Stimulated activated naive CD8-positive, alpha-beta T cell treated with anti-CD3 and anti-CD28 coated beads, Interleukin-15, amount 100 ng/mL, for 72 hours (primary cell): ENCODE data around the gene B9D1.
"Not testable (repeated sequence)": the region's sequence is repeated elsewhere in the genome, so short reads cannot be mapped to it uniquely, and the experiment has no call there.

Source experiments
- ATAC-seq: fragments of 150-1000 bp; cut with Tn5 transposase; 2 replicates; pipeline ENCODE4 v1.10.0; 2021; ENCODE audit warnings: mild to moderate bottlenecking, moderate library complexity
- DNase-seq, 2 donors: peaks; one replicate each; pipeline ENCODE4 v3.0.0; 2021 to 2022
- H3K27ac Mint-ChIP-seq, 2 donors: one replicate each; pipeline ENCODE4 v1.8.0; 2022; ENCODE audit warnings: mild to moderate bottlenecking in 2 of 2, mixed read lengths in 2 of 2, moderate library complexity in 2 of 2
- H3K27me3 Mint-ChIP-seq: one replicate; pipeline ENCODE4 v1.8.0; 2022; ENCODE audit warnings: mixed read lengths
- H3K4me1 Mint-ChIP-seq: one replicate; pipeline ENCODE4 v1.8.0; 2022; ENCODE audit warnings: mild to moderate bottlenecking, mixed read lengths
- H3K4me3 Mint-ChIP-seq, 2 donors: one replicate each; pipeline ENCODE4 v1.8.0; 2022; ENCODE audit warnings: mild to moderate bottlenecking in 2 of 2, mixed read lengths in 2 of 2, moderate library complexity in 1 of 2
- H3K9me3 Mint-ChIP-seq, 2 donors: one replicate each; pipeline ENCODE4 v1.8.0; 2022; ENCODE audit warnings: mixed read lengths in 2 of 2

B9D1 gene

DNA sequence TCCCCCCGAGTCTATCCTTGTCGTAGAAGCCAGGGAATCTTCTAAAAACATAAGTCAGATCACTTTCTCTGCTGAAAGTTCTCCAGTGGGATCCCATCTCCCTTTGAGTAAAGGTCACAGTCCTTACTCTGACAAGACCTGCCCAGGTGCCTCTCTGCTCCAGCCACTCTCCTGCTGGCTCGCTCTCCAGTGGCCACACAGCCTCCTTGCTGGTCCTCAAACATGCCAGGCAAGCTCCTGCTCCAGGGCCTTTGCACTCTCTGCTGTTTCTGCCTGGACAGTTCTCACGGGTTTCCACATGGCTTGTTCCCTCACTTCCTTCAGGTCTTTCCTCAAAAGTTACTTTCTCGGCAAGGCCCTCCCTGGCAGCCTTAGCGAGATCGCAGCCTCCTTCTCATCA lies 3.4 kb downstream of the B9D1 start:
- Mint-ChIP-seq H3K4me1 (peaks cover 22% of the 10 kb centered on the region), H3K9me3 (no peaks in the 10 kb centered on the region), H3K27ac (no peak overlapping the region), H3K27me3 (peaks cover 48% of the 10 kb centered on the region), H3K4me3 (no peak overlapping the region)
- ATAC-seq (no peak), DNase-seq (no peak)

DNA sequence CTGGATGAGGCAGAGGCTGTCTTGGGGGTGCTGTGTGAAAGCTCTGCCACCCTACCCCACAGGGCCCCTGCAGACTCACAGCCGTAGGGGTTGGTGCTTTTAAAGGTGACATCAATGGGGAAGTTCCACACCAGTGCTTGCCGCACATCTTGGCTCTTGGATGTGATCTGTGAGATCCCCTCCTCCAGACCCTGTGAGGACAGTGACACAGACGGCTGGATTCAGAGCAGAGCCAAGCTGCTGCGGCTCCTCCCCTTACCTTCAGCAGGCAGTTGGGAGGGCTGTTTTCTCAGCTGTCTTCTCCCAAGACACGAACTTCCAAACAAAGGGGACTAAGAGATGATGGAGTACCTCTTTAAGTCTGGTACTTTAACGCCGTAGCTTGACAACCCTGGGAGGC lies 4.8 kb downstream of the B9D1 start:
- H3K4me1 Mint-ChIP-seq = peaks cover 12% of the 10 kb centered on the region
- H3K27me3 Mint-ChIP-seq = peaks cover 38% of the 10 kb centered on the region
- H3K27ac Mint-ChIP-seq = no peak overlapping the region
- H3K9me3 Mint-ChIP-seq = no peaks in the 10 kb centered on the region
- no peak overlapping the region for H3K4me3 Mint-ChIP-seq
- no peak for DNase-seq
- ATAC-seq = no peak

DNA sequence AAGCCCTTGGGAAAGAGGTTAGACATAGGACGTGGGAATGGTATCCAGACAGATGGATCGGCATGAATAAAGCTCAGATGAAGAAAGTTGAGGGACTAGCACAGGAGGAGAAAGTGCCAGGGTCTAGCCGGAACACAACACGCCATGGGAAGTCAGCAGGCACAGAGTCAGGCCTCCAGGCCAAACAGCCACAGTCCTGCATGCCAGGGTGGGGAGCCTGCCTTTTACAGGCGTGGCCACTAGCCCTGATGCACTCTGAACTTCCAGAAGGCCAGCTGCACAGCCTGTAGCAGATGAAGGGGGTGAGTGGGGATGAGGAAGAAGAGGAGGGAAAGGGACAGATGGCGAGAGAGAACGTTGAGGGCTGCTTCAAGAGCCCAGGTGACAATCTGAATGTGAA lies 5.2 kb downstream of the B9D1 start:
- DNase-seq (no peak), ATAC-seq (no peak)
- H3K27me3 Mint-ChIP-seq = peaks cover 38% of the 10 kb centered on the region

DNA sequence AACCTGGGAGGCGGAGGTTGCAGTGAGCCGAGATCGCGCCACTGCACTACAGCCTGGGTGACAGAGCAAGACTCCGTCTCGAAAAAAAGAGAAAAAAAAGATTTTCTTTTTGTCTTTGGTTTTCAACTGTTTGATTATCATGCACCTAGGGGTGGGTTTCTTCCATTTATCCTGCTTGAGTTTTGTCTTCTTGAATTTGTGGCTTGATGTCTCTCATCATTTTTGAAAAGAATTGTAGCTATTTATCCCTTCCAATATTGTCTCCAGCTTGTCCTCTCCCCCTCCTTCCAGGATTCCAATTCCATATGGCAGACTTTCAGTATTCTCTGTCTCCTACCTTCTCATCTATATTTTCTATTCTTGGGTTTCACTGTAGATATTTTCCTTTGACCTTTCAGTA lies 7.8 kb downstream of the B9D1 start:
- H3K4me1 Mint-ChIP-seq = no peaks in the 10 kb centered on the region
- H3K27ac Mint-ChIP-seq = no peak overlapping the region
- ATAC-seq (no peak), DNase-seq (no peak)
- peaks cover 21% of the 10 kb centered on the region for H3K27me3 Mint-ChIP-seq
- no peaks in the 10 kb centered on the region for H3K9me3 Mint-ChIP-seq
- no peak overlapping the region for H3K4me3 Mint-ChIP-seq

More for the DNA sequence above, 5.2 kb downstream of the B9D1 start:
- Mint-ChIP-seq H3K4me1 (peaks cover 11% of the 10 kb centered on the region), H3K4me3 (no peak overlapping the region), H3K27ac (no peak overlapping the region), H3K9me3 (no peaks in the 10 kb centered on the region)

DNA sequence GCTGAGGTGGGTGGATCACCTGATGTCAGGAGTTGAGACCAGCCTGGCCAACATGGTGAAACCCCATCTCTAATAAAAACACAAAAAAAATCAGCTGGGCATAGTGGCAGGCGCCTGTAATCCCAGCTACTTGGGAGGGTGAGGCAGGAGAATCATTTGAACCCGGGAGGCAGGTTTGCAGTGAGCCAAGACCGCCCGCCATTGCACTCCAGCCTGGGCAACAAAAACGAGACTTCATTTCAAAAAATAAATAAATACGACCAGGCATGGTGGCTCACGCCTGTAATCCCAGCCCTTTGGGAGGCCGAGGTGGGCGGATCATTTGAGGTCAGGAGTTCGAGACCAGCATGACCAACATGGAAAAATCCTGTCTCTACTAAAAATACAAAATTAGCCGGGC lies 9.1 kb downstream of the B9D1 start:
- not testable (repeated sequence) for DNase-seq, H3K9me3 Mint-ChIP-seq, ATAC-seq, H3K27ac Mint-ChIP-seq, H3K4me3 Mint-ChIP-seq, H3K4me1 Mint-ChIP-seq
- H3K27me3 Mint-ChIP-seq = peaks cover 12% of the 10 kb centered on the region

DNA sequence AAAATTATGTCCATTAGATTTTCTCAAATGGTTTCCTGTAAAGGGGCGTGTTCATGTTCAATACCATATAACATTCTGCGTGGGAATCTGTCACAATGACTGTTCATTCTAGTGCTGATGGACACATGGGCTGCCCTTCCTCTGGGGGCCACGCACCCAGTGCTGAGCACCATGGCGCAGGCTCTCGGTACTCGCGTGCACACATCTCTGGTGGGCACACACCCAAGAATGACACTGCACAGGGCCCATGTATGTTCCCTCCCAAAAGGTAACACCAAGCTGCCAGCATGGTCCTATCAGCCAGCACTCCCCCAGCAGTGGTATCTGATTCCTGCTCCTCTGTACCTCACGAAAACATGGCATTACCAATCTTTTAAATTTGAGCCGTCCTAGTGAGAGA lies 13.7 kb downstream of the B9D1 start:
- Mint-ChIP-seq H3K4me3 (no peak overlapping the region), H3K4me1 (no peaks in the 10 kb centered on the region), H3K9me3 (no peaks in the 10 kb centered on the region), H3K27ac (no peak overlapping the region), H3K27me3 (no peaks in the 10 kb centered on the region)
- no peak for ATAC-seq
- DNase-seq = no peak

DNA sequence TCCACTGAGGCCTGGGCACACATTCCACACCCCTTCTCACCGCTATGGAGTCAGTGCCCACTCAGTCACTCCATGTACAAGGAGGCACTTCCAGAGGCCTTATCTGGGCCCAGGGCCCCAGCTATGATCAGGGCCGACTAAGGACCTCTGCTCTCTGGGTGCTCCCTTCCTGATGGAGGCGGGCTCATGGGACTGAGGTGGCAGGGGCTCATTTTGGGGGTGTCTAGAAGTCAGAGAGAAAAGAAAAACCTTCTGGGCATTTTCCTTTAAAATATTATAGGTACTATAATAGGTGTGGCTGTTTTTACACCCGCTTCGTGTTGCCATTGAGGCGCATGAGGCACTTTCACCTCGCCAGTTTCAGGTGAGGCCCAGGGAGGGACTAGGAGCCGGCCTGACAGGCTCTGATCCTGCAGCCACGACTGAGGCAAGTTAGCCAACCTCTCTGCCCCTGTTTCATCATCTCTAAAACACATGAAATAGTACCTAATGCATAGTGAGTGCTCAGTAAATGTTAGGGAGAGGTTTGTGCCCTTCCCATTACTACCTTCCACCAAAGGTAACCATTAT lies 14.4 kb downstream of the B9D1 start:
- no peak overlapping the region for H3K4me3 Mint-ChIP-seq
- H3K27me3 Mint-ChIP-seq = no peaks in the 10 kb centered on the region
- H3K27ac Mint-ChIP-seq = no peak overlapping the region
- DNase-seq (no peak), ATAC-seq (no peak)
- H3K9me3 Mint-ChIP-seq = no peaks in the 10 kb centered on the region
- no peaks in the 10 kb centered on the region for H3K4me1 Mint-ChIP-seq

DNA sequence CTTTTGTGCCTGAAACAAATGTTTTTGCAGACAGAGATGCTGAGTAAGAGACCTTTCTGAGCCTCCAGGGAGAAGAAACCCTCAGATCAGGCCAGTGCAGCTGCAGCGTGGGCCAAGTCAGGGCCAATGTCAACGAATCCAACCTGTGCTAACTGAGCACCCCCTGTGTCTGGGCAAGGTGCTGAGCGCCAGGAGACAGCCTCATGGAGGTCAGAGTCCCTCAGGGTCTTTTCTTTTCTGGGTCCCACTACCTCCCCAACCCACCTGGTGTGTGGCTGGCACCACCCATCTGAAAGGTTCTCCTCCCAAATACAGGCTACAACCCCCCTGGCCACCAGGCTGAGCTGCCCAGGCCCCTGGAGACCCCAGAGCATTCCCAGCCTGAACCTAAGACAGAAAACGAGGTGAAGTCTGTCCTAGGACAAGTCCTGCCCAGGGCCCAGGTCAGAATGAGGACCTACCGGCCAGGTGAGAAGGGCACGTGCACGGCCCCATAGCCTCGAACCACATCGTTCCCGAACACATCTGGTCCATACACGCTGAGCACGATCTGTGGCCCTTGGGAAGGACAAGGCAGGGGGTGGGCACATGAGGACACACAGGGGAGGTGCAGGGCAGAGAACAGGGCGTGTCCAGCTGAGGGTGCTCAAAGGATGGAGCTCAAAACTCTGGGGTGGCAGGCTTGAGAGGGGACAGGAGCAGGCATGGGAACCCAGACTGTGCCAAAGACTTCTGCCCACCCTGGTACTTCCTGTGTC lies 15.0 kb downstream of the B9D1 start:
- no peak for ATAC-seq

DNA sequence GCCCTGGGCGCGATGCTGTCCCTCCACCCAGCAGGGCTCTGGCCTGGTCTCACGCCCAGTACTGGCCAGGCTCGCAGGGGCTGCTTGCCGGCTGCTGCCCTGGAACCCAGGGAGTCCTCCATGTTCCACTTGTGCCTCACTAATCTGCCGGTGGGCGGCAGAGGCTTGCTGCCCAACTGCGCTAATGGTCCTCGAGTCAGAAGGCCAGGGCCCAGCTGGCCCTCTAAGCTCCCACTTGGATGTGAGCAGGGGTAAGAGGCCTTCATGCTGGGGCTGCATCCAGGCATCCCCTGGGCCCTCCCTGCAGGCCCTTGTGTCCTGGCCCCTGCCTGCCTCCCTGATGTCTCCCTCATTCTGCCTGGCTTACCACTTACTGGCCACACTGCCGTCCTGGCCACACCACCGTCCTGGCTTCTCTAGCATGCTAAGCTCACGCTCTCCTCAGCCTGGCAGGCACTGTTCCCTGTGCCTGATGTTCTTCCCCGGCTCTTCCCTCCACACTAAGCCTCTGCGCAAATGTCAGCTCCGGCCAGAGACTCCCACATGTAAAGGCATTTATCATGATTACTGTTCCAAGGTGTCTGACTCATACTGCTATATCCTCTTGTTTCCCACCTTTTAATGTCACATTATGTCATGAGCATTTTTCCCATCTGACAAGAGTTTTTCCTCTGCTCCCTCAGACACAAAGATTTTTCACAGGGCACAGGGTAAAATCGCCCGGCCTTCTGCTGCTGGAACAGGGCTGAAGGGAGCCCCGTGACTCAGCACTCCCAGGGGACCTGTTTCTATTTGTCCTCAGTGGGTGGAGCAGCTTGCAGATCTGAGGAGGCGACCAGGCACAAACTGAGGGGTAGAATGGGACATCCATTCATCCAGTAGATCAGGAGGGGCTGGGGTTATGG lies 15.9 kb downstream of the B9D1 start:
- Mint-ChIP-seq H3K9me3 (no peaks in the 10 kb centered on the region), H3K4me3 (no peak overlapping the region), H3K27me3 (peaks cover 8% of the 10 kb centered on the region), H3K27ac (no peak overlapping the region), H3K4me1 (no peaks in the 10 kb centered on the region)
- DNase-seq = no peak
- no peak for ATAC-seq

More for the DNA sequence above, 15.0 kb downstream of the B9D1 start:
- no peaks in the 10 kb centered on the region for H3K4me1 Mint-ChIP-seq
- no peak overlapping the region for H3K27ac Mint-ChIP-seq
- no peaks in the 10 kb centered on the region for H3K9me3 Mint-ChIP-seq
- no peak overlapping the region for H3K4me3 Mint-ChIP-seq
- H3K27me3 Mint-ChIP-seq = no peaks in the 10 kb centered on the region
- DNase-seq = no peak

DNA sequence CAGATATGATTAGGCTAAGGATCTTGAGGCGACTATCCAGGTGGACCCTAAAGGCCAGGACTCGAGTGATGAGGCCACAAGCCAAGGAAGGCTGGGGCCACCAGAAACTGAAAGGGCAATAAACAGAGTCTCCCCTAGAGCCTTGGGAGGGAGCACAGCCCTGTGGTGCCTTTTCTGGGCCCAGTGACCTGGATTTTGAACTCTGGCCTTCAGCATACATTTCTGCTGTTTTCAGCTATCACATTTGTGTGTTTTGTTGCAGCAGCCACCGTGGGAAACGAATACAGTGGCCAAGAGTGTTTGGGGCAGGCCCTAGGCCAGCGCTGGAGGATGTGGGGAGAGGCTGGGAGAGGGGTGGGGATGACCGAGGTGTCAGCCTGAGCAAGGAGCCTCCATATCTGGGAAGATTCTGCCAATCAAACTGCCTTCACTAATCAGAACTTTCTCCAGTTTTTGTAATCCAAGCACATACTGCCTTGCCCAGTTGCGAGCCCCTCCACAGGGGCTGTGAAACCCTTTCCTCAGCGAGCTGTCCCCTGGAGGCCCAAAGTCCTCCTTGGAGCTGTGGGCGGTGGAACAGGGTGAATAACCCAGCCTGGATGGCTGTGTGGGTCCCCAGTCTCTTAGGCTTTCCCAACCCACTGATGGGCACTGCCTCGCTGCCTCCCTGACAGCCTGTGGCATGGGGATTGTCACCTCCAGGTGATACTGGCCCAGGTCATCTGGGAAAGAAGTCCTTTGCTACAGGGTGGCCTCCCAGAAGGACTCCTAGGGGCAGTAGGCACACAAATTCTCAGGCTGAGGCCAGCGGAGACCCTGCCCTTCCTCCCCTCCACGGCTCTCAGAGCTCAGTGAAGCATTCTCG lies 16.8 kb downstream of the B9D1 start:
- H3K27ac Mint-ChIP-seq = no peak overlapping the region
- ATAC-seq (no peak), DNase-seq (no peak)
- H3K4me3 Mint-ChIP-seq = no peak overlapping the region
- H3K27me3 Mint-ChIP-seq = peaks cover 17% of the 10 kb centered on the region
- no peaks in the 10 kb centered on the region for H3K4me1 Mint-ChIP-seq
- no peaks in the 10 kb centered on the region for H3K9me3 Mint-ChIP-seq

DNA sequence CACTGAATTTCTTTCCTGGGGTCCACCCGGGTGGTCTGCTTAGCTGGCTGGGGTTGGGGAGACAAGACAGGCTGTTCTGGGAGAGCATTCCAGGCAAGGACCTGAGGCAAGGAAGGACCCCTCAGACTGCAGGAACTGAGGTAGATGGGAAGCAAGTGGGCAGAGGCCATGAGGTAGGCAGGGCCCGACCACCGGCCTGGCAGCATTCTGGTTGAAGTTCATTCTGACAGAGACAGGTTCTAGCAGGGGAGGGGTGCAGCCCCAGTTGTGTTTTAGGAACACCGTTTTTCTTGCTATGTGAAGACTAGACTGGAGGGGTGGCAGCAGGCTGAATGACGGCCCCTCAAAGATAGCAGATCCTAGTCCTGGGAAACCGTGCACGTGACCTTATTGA lies 17.5 kb downstream of the B9D1 start:
- H3K27ac Mint-ChIP-seq = no peak overlapping the region
- no peak overlapping the region for H3K4me3 Mint-ChIP-seq
- DNase-seq = no peak
- ATAC-seq = no peak
- H3K4me1 Mint-ChIP-seq = no peaks in the 10 kb centered on the region
- H3K9me3 Mint-ChIP-seq = no peaks in the 10 kb centered on the region
- H3K27me3 Mint-ChIP-seq = peaks cover 18% of the 10 kb centered on the region

DNA sequence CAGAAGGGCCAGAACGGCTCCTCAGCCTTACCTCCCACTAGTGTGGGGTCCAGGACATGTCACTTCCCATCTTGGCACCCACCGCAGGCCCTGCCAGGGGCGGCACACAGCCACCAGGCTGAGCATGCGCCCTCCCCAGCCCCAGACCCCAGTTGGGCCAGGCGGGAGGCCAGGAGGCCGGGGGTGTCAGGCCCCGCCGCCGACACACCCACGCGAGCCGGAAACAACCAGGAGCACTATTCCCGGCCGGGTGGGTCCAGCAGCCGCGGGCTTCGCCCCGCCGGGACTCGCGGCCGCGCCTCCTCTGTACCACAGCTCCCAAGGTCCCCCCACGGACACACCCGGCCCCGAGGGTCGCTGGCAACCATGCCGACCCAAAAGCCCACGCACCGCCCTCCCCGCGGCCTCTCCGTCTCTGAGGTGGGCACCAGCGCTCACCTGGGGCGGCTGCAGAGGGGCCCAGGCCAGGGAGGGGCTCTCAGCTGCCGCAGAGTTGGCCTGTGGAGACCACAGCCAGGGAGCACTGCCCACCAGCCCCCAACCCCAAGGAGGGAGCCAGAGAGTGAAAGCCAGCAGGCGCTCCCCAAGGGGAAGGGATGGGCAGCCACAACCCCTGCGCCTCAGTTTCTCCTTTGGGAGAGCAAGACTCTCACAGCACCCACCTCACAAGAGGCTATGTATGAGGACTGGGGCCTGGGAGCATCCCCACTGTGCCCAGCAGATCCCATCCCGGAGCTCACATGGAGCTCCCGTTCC lies 18.0 kb downstream of the B9D1 start:
- peak; percentile 47 for ATAC-seq
- Mint-ChIP-seq H3K4me3 (no peak overlapping the region), H3K27me3 (peaks cover 21% of the 10 kb centered on the region), H3K4me1 (no peaks in the 10 kb centered on the region), H3K9me3 (no peaks in the 10 kb centered on the region), H3K27ac (no peak overlapping the region)
- DNase-seq = no peak

DNA sequence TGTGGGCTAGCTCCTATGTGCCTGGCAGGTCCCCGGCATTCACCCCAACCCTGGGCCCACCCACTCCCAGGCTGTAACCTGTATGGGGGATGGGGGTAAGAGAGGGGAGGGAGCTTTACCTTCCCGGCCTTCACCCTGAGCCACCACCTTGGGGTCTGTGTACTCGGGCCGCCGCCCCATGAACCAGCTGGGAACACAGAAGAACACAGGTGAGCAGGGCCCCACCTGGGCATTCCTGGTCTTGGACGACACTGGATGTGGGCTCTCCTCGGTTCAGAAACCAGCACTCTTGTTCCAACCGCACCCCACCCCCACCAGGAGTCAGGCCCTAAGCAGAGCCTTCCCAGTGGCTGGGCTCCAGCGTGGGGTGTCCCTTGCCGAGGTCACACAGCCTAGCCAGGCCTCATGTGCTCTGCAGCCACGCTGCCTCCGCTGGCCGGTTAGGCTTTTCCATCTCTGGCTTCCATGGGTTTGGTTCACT lies 18.8 kb downstream of the B9D1 start:
- no peaks in the 10 kb centered on the region for H3K4me1 Mint-ChIP-seq
- H3K9me3 Mint-ChIP-seq = no peaks in the 10 kb centered on the region
- H3K27me3 Mint-ChIP-seq = peaks cover 29% of the 10 kb centered on the region
- H3K27ac Mint-ChIP-seq = no peak overlapping the region
- no peak overlapping the region for H3K4me3 Mint-ChIP-seq
- DNase-seq = no peak
- ATAC-seq = peak; percentile 27

DNA sequence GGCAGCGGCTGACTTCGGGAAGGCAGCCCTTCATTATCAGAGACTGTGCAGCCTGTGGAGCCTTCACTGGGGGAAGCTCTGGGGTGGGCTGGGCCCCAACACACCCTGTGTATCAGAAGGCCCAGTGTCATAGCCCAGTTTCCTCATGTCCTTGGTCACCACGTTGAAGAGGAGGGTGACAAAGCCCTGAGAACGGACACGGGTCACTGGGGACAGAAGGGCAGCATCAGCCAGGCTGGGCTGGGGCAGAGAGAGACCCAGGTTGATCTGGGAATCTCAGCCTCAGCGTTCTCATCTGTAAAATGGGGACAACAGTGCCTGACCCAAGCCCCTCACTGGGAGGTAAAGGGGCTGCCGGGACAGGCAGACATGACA lies 19.3 kb downstream of the B9D1 start:
- H3K27me3 Mint-ChIP-seq = peaks cover 34% of the 10 kb centered on the region
- DNase-seq = no peak
- no peaks in the 10 kb centered on the region for H3K4me1 Mint-ChIP-seq
- H3K27ac Mint-ChIP-seq = no peak overlapping the region
- ATAC-seq = no peak
- no peaks in the 10 kb centered on the region for H3K9me3 Mint-ChIP-seq
- no peak overlapping the region for H3K4me3 Mint-ChIP-seq
